GM12878 (cell line): Measurements from ENCODE around the gene ADAMTS18. TPM values are rescaled to one million over a fixed set of nuclear protein-coding genes. Genes with fewer than 3 reads are reported as not detected.

Experiments
- ATAC-seq: fragments of 200-7000 bp; cut with Tn5 transposase; 3 replicates; pipeline ENCODE4 v1.9.1; 2020; ENCODE audit warnings: mild to moderate bottlenecking, moderate library complexity
- BruUV-seq: library from RNA; stranded (reverse); fragments of 400-500 nt; replicated peaks from 2 replicates; lab custom pipeline; 2021; lab: Mats Ljungman, UMichigan
- CTCF ChIA-PET: fragments of 300-600 bp; sonication (Branson Sonifier 250); formaldehyde crosslinking; extraction: SDS; loops from one replicate; lab custom pipeline; 2021; ENCODE audit warnings: inconsistent platforms; lab: Yijun Ruan, JAX
- POLR2A ChIA-PET: fragments of 350-600 bp; formaldehyde crosslinking; extraction: SDS; loops from one replicate; lab custom pipeline; 2021; ENCODE audit warnings: inconsistent platforms; lab: Charles Lee
- RAD21 ChIA-PET: fragments of 300-600 bp; sonication (Branson Sonifier 250); formaldehyde crosslinking; loops from one replicate; lab custom pipeline; 2023; ENCODE audit warnings: antibody characterized with exemption; ENCODE audit not compliant: unreplicated experiment; lab: Charles Lee
- SMC1A ChIA-PET: fragments of 300-600 bp; sonication (Branson Sonifier 250); formaldehyde crosslinking; loops from one replicate; lab custom pipeline; 2023; ENCODE audit not compliant: unreplicated experiment, uncharacterized antibody; lab: Charles Lee
- DNase-seq: peaks from one replicate; pipeline ENCODE4 v3.0.0-alpha.2; 2011; ENCODE audit warnings: low read depth, low spot score
- FAIRE-seq: peaks from 3 replicates; lab custom pipeline; 2011; peaks lifted over from hg19 to GRCh38; lab: Jason Lieb, UNC
- H2AFZ ChIP-seq: 2 replicates; pipeline ENCODE4 v1.6.0; 2011; ENCODE audit warnings: low read depth, low read length, control low read depth; ENCODE audit not compliant: control insufficient read depth
- H3K27ac ChIP-seq: 2 replicates; pipeline ENCODE4 v1.5.1; 2011; ENCODE audit warnings: control low read depth; ENCODE audit not compliant: control insufficient read depth, insufficient read depth
- H3K27me3 ChIP-seq, 2 experiments: replicated peaks in 1 of 2; 2 replicates each; pipeline versions ENCODE4 v1.6.0 to v1.6.1; 2011; ENCODE audit warnings: low read length in 1 of 2; ENCODE audit not compliant: control insufficient read depth in 2 of 2, insufficient read depth in 2 of 2
- H3K36me3 ChIP-seq, 2 experiments: 2 replicates each; pipeline ENCODE4 v1.5.1; 2011; ENCODE audit warnings: low read length in 1 of 2; ENCODE audit not compliant: control insufficient read depth in 2 of 2, insufficient read depth in 2 of 2
- H3K4me1 ChIP-seq: 2 replicates; pipeline ENCODE4 v1.6.1; 2011; ENCODE audit warnings: mild to moderate bottlenecking, low read length, moderate library complexity, mixed read lengths; ENCODE audit not compliant: control insufficient read depth, insufficient read depth
- H3K4me2 ChIP-seq: 2 replicates; pipeline ENCODE4 v1.6.0; 2011; ENCODE audit warnings: control low read depth; ENCODE audit not compliant: control insufficient read depth, insufficient read depth
- H3K4me3 ChIP-seq: fragments of 200-600 bp; sonication (generic); 2 replicates; pipeline ENCODE4 v1.5.1; 2016
- H3K79me2 ChIP-seq: 2 replicates; pipeline ENCODE4 v1.6.0; 2011; ENCODE audit warnings: low read length; ENCODE audit not compliant: control insufficient read depth, insufficient read depth
- H3K9ac ChIP-seq: 2 replicates; pipeline ENCODE4 v1.8.0; 2011; ENCODE audit warnings: low read length, control low read depth, mixed read lengths; ENCODE audit not compliant: control insufficient read depth, insufficient read depth
- H3K9me3 ChIP-seq: replicated peaks from 3 replicates; pipeline ENCODE4 v1.5.1; 2011; ENCODE audit warnings: mild to moderate bottlenecking, low read length; ENCODE audit not compliant: control insufficient read depth, insufficient read depth
- H4K20me1 ChIP-seq: 2 replicates; pipeline ENCODE4 v1.6.0; 2011; ENCODE audit not compliant: control insufficient read depth, insufficient read depth
- CHD2 ChIP-seq: IDR thresholded peaks from 2 replicates; pipeline ENCODE4 v1.6.1; 2011; ENCODE audit warnings: low read depth, low read length, improper control_type of control experiment, borderline replicate concordance
- FOXK2 ChIP-seq: fragments of 450-650 bp; IDR thresholded peaks from 2 replicates; pipeline ENCODE4 v1.6.1; 2017; ENCODE audit warnings: mild to moderate bottlenecking, moderate library complexity
- HCFC1 ChIP-seq: fragments of 150-350 bp; IDR thresholded peaks from 2 replicates; pipeline ENCODE4 v1.6.1; 2014; ENCODE audit warnings: low read length
- IRF4 ChIP-seq: IDR thresholded peaks from 2 replicates; pipeline ENCODE4 v1.6.1; 2011; ENCODE audit warnings: low read depth, low read length
- NR2C2 ChIP-seq: IDR thresholded peaks from 2 replicates; pipeline ENCODE4 v1.6.1; 2011; ENCODE audit warnings: borderline replicate concordance, low read depth; ENCODE audit not compliant: control insufficient read depth, insufficient read length
- POLR2A ChIP-seq: IDR thresholded peaks from 2 replicates; pipeline ENCODE4 v1.6.1; 2011; ENCODE audit warnings: low read depth, mild to moderate bottlenecking, low read length
- RAD21 ChIP-seq: IDR thresholded peaks from 2 replicates; pipeline ENCODE4 v1.6.1; 2011; ENCODE audit warnings: mild to moderate bottlenecking, low read depth, low read length, moderate library complexity; ENCODE audit not compliant: insufficient read depth
- SIN3A ChIP-seq: IDR thresholded peaks from 2 replicates; pipeline ENCODE4 v1.6.1; 2012; ENCODE audit warnings: low read depth, low read length, improper control_type of control experiment
- ZBTB11 ChIP-seq: fragments of 450-650 bp; formaldehyde crosslinking; IDR thresholded peaks from 2 replicates; pipeline ENCODE4 v1.5.0; 2022; ENCODE audit warnings: mild to moderate bottlenecking, missing genetic modification characterization
- ZNF384 ChIP-seq: IDR thresholded peaks from 2 replicates; pipeline ENCODE4 v1.6.1; 2012; ENCODE audit warnings: low read depth, mild to moderate bottlenecking, low read length, improper control_type of control experiment, borderline replicate concordance
- ZNF622 ChIP-seq: fragments of 450-650 bp; IDR thresholded peaks from 2 replicates; pipeline ENCODE4 v1.6.1; 2017; ENCODE audit warnings: mild to moderate bottlenecking, inconsistent platforms
- WGBS: methylation state at CpG from one replicate; pipeline ENCODE4 v1.1.6; 2016; ENCODE audit warnings: low lambda C conversion rate; ENCODE audit not compliant: insufficient replicate concordance, insufficient coverage; ENCODE audit errors: missing lambda C conversion rate; 5-methylcytosine and 5-hydroxymethylcytosine counted together
- in situ Hi-C: fragments of 300-500 bp; cut with MboI; formaldehyde crosslinking; loops from 9 replicates; pipeline ENCODE4 v1.14.3; 2018; ENCODE audit warnings: mixed read lengths
- intact Hi-C: fragments of 100-400 bp; cut with micrococcal nuclease; formaldehyde crosslinking; loops from one replicate; pipeline ENCODE4 v1.14.2; 2022; ENCODE audit not compliant: unreplicated experiment
- polyA plus RNA-seq, 11 experiments: library from polyadenylated mRNA; depleted of rRNA in 4 of 11; unstranded in 6 of 11; stranded (reverse) in 5 of 11; fragments of >200 nt; fragmentation: Nextera tagmentation in 4 of 11; fragmentation: Illumina TruSeq in 1 of 11; extraction: Ambion mirVana in 4 of 11; extraction: Trizol in 1 of 11; gene quantifications; 1 replicate in 1 of 11; 2 replicates in 10 of 11; pipeline versions ENCODE4 v1.2.1 to v1.2.3, GENCODE V29; 2011 to 2016; ENCODE audit warnings: inconsistent platforms in 2 of 11, missing spikeins in 2 of 11, low read depth in 1 of 11
- total RNA-seq, 4 experiments: library from RNA; depleted of rRNA in 3 of 4; stranded (reverse); fragments of >200 nt in 3 of 4; fragmentation: Illumina TruSeq in 1 of 4; extraction: Trizol in 1 of 4; gene quantifications; 2 replicates each; pipeline versions ENCODE4 v1.2.1 to v1.2.3, GENCODE V29; 2013 to 2021
- TF ChIP-seq, protein P1 (sequence below): fragments of 450-650 bp; formaldehyde crosslinking; IDR thresholded peaks from 2 replicates; pipeline ENCODE4 v1.4.0; 2022; ENCODE audit warnings: mild to moderate bottlenecking, moderate library complexity

The ADAMTS18 gene
- total and polyA plus RNA-seq, 10 of the 15 experiments (the other 5 are each of a cell fraction or from before 2014, with no cell fraction given) = not detected

GRCh38 chr16:77403732-77404131 lies 31.1 kb downstream of the ADAMTS18 start:
- no peak overlapping the region for H3K4me3 ChIP-seq

DNA sequence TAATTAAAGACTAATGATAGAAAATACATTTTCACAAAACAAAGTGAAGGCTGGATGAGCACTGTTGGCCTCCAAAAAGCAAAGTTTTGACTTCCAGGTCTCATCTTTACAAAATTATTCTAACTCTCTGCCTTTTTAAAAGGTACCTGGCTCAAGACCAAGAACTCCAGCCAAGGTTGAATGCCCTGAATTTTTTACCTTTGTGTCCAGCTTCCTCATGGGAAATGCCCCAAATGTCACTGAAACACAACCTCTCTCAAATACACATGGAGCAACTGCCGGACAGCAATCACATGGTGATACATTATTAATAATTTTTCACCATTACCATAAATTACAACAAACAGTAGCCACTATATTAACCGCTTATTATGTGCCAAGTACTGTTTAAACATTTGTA lies 32.2 kb downstream of the ADAMTS18 start:
- Histone ChIP-seq H4K20me1 (no peaks in the 10 kb centered on the region), H3K27ac (no peak overlapping the region), H3K27me3 (0 out of 4 replicates have a peak, but pooled peaks cover 0 to 2% of the 10 kb centered on the region in 2 experiments), H3K4me1 (no peaks in the 10 kb centered on the region), H3K79me2 (no peaks in the 10 kb centered on the region), H3K4me3 (no peak overlapping the region), H3K9me3 (no peaks in the 10 kb centered on the region), H3K9ac (no peak overlapping the region), H2AFZ (no peak overlapping the region), H3K4me2 (no peak overlapping the region), H3K36me3 (no peaks in the 10 kb centered on the region)
- ChIA-PET POLR2A (no interaction called here), CTCF (no interaction called here), SMC1A (no interaction called here), RAD21 (no interaction called here)
- in situ Hi-C loops (no loop called here), intact Hi-C loops (no loop called here)
- DNase-seq (no peak), FAIRE-seq (no peak), ATAC-seq (no peak)
- TF ChIP-seq ZNF622 (no peak), ZBTB11 (no peak), SIN3A (no peak), RAD21 (no peak), FOXK2 (no peak), POLR2A (no peak), HCFC1 (no peak), IRF4 (no peak)
- TF ChIP-seq, protein P1, sequence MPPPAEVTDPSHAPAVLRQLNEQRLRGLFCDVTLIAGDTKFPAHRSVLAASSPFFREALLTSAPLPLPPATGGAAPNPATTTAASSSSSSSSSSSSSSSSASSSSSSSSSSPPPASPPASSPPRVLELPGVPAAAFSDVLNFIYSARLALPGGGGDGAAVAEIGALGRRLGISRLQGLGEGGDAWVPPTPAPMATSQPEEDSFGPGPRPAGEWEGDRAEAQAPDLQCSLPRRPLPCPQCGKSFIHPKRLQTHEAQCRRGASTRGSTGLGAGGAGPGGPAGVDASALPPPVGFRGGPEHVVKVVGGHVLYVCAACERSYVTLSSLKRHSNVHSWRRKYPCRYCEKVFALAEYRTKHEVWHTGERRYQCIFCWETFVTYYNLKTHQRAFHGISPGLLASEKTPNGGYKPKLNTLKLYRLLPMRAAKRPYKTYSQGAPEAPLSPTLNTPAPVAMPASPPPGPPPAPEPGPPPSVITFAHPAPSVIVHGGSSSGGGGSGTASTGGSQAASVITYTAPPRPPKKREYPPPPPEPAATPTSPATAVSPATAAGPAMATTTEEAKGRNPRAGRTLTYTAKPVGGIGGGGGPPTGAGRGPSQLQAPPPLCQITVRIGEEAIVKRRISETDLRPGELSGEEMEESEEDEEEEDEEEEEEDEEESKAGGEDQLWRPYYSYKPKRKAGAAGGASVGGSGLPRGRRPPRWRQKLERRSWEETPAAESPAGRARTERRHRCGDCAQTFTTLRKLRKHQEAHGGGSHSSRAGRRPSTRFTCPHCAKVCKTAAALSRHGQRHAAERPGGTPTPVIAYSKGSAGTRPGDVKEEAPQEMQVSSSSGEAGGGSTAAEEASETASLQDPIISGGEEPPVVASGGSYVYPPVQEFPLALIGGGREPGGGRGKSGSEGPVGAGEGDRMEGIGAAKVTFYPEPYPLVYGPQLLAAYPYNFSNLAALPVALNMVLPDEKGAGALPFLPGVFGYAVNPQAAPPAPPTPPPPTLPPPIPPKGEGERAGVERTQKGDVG = no peak
- no TSS peak for BruUV-seq
- 0% methylated on average over 2 of the region's 2 CpGs for WGBS

More at GRCh38 chr16:77403732-77404131, 31.1 kb downstream of the ADAMTS18 start:
- H3K4me1 ChIP-seq = no peaks in the 10 kb centered on the region
- H2AFZ ChIP-seq = no peak overlapping the region
- H4K20me1 ChIP-seq = no peaks in the 10 kb centered on the region
- H3K36me3 ChIP-seq = no peaks in the 10 kb centered on the region
- no peak overlapping the region for H3K27ac ChIP-seq
- in situ Hi-C loops = no loop called here
- SMC1A ChIA-PET = no interaction called here
- 0 out of 4 replicates have a peak, but pooled peaks cover 0 to 2% of the 10 kb centered on the region in 2 experiments for H3K27me3 ChIP-seq
- TF ChIP-seq ZNF384 (no peak), CHD2 (no peak), NR2C2 (no peak)
- TF ChIP-seq, all 136 proteins: peak for 0
- DNase-seq = no peak
- intact Hi-C loops = no loop called here
- WGBS = 0% methylated on average over 1 of the region's 2 CpGs
- no peak overlapping the region for H3K4me2 ChIP-seq
- POLR2A ChIA-PET = no interaction called here
- no peak overlapping the region for H3K9ac ChIP-seq
- no peaks in the 10 kb centered on the region for H3K79me2 ChIP-seq
- no TSS peak for BruUV-seq
- H3K9me3 ChIP-seq = no peaks in the 10 kb centered on the region
- RAD21 ChIA-PET = no interaction called here
- ATAC-seq = no peak
- FAIRE-seq = no peak
- CTCF ChIA-PET = no interaction called here
